Muscle of leg (tissue), 11 donors: ENCODE results near the gene CKM. TPM values are rescaled to one million over a fixed set of nuclear protein-coding genes. Genes with fewer than 3 reads are reported as not detected.

Source experiments
- DNase-seq: peaks from one replicate; pipeline ENCODE4 v3.0.0; 2013
- H3K27ac ChIP-seq: one replicate; pipeline ENCODE4 v1.5.1; 2013; ENCODE audit warnings: mild to moderate bottlenecking, low read length, control low read depth
- H3K27me3 ChIP-seq: one replicate; pipeline ENCODE4 v1.6.1; 2013; ENCODE audit warnings: low read length; ENCODE audit not compliant: control insufficient read depth, insufficient read depth
- H3K36me3 ChIP-seq: one replicate; pipeline ENCODE4 v1.6.1; 2013; ENCODE audit warnings: low read length; ENCODE audit not compliant: control insufficient read depth, insufficient read depth
- H3K4me1 ChIP-seq: one replicate; pipeline ENCODE4 v1.6.1; 2013; ENCODE audit warnings: low read length; ENCODE audit not compliant: control insufficient read depth, insufficient read depth
- H3K4me3 ChIP-seq: one replicate; pipeline ENCODE4 v1.5.1; 2013; ENCODE audit warnings: low read length, control low read depth
- H3K9me3 ChIP-seq: replicated peaks from 2 replicates; pipeline ENCODE4 v1.6.1; 2013; ENCODE audit warnings: low read depth, low read length; ENCODE audit not compliant: control insufficient read depth
- WGBS: methylation state at CpG from one replicate; pipeline ENCODE4 v1.1.5; 2013; ENCODE audit warnings: missing lambda C conversion rate; ENCODE audit not compliant: insufficient coverage; 5-methylcytosine and 5-hydroxymethylcytosine counted together
- polyA plus RNA-seq, 8 donors: library from polyadenylated mRNA; unstranded; fragments of 120-200 nt; gene quantifications; one replicate each; pipeline versions ENCODE4 v1.2.1 to v1.2.3, GENCODE V29; 2013; ENCODE audit warnings: inconsistent platforms in 1 of 8, low replicate concordance in 1 of 8; ENCODE audit not compliant: insufficient read length in 8 of 8, insufficient read depth in 1 of 8
- total RNA-seq: library from RNA; stranded (reverse); fragments of 120-200 nt; gene quantifications from one replicate; pipeline ENCODE4 v1.2.4, GENCODE V29; 2013

CKM gene
- total and polyA plus RNA-seq, 9 donors: 1,629 to 3,729 (median 3,004) TPM

- 59% methylated on average over 18 of the region's 18 CpGs for WGBS
- Histone ChIP-seq H3K36me3 (peaks cover 41% of the 10 kb centered on the region), H3K27me3 (no peaks in the 10 kb centered on the region), H3K9me3 (peaks cover 5% of the 10 kb centered on the region), H3K27ac (peak overlapping the region; percentile 75), H3K4me1 (peaks cover 32% of the 10 kb centered on the region), H3K4me3 (no peak overlapping the region)
- DNase-seq: peak; percentile 80
Measured at GRCh38 chr19:45306518-45307027, 16.1 kb downstream of the CKM start.

- WGBS: 35% methylated on average over 8 of the region's 9 CpGs
- DNase-seq: no peak
- peaks cover 27% of the 10 kb centered on the region for H3K4me1 ChIP-seq
- no peaks in the 10 kb centered on the region for H3K27me3 ChIP-seq
- H3K4me3 ChIP-seq: no peak overlapping the region
- peak overlapping the region; percentile 75 for H3K27ac ChIP-seq
- H3K36me3 ChIP-seq: peaks cover 39% of the 10 kb centered on the region
- peaks cover 5% of the 10 kb centered on the region for H3K9me3 ChIP-seq
Measured at GRCh38 chr19:45306040-45306439, 16.6 kb downstream of the CKM start.

GRCh38 chr19:45305421-45305820 is 17.3 kb downstream of the CKM start:
- WGBS: no CpG with 5 or more reads among the region's 5 CpGs
- peaks cover 41% of the 10 kb centered on the region for H3K36me3 ChIP-seq
- H3K27ac ChIP-seq: peak overlapping the region; percentile 75

DNA sequence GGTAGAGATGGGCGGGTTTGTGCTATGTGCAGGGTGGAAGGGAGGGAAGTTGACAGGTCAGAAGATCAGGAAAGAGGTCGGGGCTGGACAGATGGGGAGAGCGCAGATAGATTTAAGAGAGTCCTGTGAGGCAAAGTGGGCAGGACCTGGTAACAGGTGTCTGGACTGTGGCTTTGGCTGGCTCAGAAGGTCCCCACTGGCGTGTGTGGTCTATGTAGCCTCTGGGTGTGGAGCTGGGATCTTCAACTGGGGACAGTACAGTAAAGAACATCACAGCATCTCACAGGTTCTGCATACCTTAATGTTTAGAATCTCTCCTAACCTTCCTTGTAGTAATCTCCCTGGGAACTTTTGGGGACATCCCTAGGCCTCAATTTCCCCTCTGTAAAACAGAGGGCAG is 17.7 kb downstream of the CKM start:
- no peak for DNase-seq
- H3K9me3 ChIP-seq: peaks cover 5% of the 10 kb centered on the region
- no peak overlapping the region for H3K4me3 ChIP-seq
- H3K36me3 ChIP-seq: peaks cover 44% of the 10 kb centered on the region
- no peaks in the 10 kb centered on the region for H3K27me3 ChIP-seq
- H3K4me1 ChIP-seq: peaks cover 30% of the 10 kb centered on the region
- H3K27ac ChIP-seq: peak overlapping the region; percentile 75
- WGBS: 68% methylated on average over 4 of the region's 4 CpGs

More at GRCh38 chr19:45305421-45305820, 17.3 kb downstream of the CKM start:
- Histone ChIP-seq H3K4me3 (no peak overlapping the region), H3K27me3 (no peaks in the 10 kb centered on the region), H3K9me3 (peaks cover 5% of the 10 kb centered on the region), H3K4me1 (peaks cover 28% of the 10 kb centered on the region)
- DNase-seq: peak; percentile 39

DNA sequence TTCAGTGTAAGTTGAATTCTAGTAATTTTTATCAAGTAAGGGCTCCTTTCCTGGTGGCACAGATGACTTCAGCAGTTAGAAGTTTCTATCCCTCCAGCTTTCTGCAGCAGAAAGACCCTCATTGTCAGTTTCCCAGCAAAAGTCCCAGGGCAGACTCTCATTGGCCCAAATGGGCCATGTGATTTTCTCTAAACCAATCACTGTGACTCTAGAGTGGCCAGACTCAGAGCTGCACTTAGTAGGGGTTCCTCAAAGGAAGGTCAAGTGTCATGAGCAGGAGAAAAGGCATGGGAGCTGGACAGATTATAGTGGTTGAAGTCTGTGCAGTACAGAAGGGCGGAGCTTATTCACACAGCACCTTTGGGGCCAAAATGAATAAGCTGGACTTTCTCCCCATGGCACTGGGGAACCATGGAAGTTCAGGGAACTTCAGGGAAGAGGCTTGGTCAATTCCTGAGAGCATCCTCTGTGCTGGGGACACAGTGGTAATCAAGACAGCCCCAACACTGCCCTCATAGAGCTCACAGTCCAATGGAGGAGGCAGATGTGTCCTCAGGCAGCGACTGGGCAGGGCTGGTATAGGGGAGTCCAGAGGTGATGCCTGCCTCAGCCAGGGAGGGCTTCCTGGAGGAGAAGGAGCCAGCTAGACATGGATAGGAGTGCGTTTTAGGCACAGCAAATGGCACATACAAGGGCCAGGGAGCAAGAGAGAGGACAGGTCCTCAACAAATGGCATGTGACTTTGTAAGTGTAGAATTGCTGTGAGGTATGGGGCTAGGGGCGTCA is 18.3 kb downstream of the CKM start:
- Histone ChIP-seq H3K36me3 (peaks cover 44% of the 10 kb centered on the region), H3K27me3 (no peaks in the 10 kb centered on the region), H3K9me3 (peaks cover 5% of the 10 kb centered on the region), H3K4me3 (no peak overlapping the region), H3K4me1 (peaks cover 30% of the 10 kb centered on the region), H3K27ac (peak overlapping the region; percentile 42)
- no peak for DNase-seq
- 76% methylated on average over 3 of the region's 4 CpGs for WGBS

DNA sequence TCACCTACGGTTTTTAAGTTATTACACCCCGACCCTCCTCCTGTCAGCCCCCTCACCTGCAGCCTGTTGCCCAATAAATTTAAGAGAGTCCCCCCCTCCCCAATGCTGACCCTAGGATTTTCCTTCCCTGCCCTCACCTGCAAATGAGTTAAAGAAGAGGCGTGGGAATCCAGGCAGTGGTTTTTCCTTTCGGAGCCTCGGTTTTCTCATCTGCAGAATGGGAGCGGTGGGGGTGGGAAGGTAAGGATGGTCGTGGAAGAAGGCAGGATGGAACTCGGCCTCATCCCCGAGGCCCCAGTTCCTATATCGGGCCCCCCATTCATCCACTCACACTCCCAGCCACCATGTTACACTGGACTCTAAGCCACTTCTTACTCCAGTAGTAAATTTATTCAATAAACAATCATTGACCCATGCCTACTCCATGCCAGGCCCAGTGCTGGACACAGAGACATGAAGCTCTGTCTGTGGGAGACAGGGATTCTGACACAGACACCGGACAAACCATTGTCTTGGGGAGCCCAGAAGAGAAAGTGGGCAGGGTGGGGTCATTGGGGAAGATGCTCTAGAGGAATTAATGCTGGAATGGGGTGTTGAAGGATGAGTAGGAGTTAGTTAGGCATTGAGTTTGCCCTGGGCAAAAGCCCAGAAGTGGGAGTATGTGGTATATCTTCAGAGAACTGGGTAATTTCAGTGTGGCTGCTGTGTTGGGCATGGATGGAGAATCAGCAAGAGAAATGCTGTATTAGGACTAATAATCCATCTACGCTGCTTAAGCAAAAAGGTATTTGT is 19.2 kb downstream of the CKM start:
- Histone ChIP-seq H3K9me3 (peaks cover 5% of the 10 kb centered on the region), H3K27ac (no peak overlapping the region), H3K4me3 (no peak overlapping the region), H3K27me3 (no peaks in the 10 kb centered on the region), H3K36me3 (peaks cover 38% of the 10 kb centered on the region), H3K4me1 (peaks cover 29% of the 10 kb centered on the region)
- no peak for DNase-seq
- WGBS: 92% methylated on average over 4 of the region's 12 CpGs

DNA sequence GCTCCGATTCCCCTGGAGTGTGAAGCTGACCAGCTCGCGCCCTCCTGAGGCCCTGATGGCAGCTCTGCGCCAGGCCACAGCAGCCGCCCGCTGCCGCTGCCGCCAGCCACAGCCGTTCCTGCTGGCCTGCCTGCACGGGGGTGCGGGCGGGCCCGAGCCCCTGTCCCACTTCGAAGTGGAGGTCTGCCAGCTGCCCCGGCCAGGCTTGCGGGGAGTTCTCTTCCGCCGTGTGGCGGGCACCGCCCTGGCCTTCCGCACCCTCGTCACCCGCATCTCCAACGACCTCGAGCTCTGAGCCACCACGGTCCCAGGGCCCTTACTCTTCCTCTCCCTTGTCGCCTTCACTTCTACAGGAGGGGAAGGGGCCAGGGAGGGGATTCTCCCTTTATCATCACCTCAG is 20.3 kb downstream of the CKM start:
- Histone ChIP-seq H3K4me1 (peaks cover 23% of the 10 kb centered on the region), H3K9me3 (peaks cover 5% of the 10 kb centered on the region), H3K36me3 (peaks cover 42% of the 10 kb centered on the region), H3K4me3 (no peak overlapping the region), H3K27ac (no peak overlapping the region), H3K27me3 (no peaks in the 10 kb centered on the region)
- 88% methylated on average over 19 of the region's 27 CpGs for WGBS
- DNase-seq: no peak

- Histone ChIP-seq H3K9me3 (peaks cover 5% of the 10 kb centered on the region), H3K27me3 (no peaks in the 10 kb centered on the region), H3K36me3 (peaks cover 41% of the 10 kb centered on the region), H3K4me3 (no peak overlapping the region), H3K4me1 (peaks cover 5% of the 10 kb centered on the region), H3K27ac (no peak overlapping the region)
- WGBS: 84% methylated on average over 3 of the region's 6 CpGs
- DNase-seq: no peak
Measured at GRCh38 chr19:45299719-45300118, 23.0 kb downstream of the CKM start.

DNA sequence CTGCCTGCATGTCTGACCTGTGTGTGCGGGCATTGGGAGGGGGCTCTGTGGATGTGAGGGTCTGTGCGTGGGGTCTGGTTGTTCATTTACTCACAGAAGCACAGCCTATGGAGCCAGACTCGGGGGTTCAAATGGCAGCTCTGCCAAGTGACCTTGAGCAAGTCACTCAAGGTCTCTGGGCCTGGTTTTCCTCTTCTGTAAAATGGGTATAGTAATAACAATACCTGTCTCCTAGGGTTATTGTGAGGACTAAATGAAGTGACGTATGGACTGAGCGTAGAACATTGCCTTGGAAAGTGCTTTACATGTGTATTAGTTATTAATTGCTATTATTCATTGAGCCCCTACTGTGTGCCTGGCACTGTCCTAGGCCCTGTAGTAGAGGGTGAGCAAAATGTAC is 24.4 kb downstream of the CKM start:
- DNase-seq: no peak
- Histone ChIP-seq H3K4me3 (no peak overlapping the region), H3K9me3 (peaks cover 4% of the 10 kb centered on the region), H3K27me3 (no peaks in the 10 kb centered on the region), H3K4me1 (peaks cover 13% of the 10 kb centered on the region), H3K27ac (no peak overlapping the region), H3K36me3 (peaks cover 43% of the 10 kb centered on the region)
- no CpG with 5 or more reads among the region's 5 CpGs for WGBS

DNA sequence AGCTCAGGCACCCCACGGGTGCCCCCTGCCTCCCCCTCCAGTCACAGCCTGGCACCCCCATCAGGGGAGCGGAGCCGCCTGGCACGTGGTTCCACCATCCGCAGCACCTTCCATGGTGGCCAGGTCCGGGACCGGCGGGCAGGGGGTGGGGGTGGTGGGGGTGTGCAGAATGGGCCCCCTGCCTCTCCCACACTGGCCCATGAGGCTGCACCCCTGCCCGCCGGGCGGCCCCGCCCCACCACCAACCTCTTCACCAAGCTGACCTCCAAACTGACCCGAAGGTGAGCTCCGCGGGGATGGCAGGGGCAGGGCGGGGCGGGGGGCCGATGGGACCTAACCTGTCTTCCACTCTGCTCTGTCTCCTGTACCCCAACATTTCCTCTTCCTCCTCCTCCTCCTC is 25.0 kb downstream of the CKM start:
- no peak overlapping the region for H3K4me3 ChIP-seq
- peaks cover 9% of the 10 kb centered on the region for H3K9me3 ChIP-seq
- no peak for DNase-seq
- H3K27me3 ChIP-seq: no peaks in the 10 kb centered on the region
- H3K4me1 ChIP-seq: peaks cover 13% of the 10 kb centered on the region
- peaks cover 44% of the 10 kb centered on the region for H3K36me3 ChIP-seq
- no peak overlapping the region for H3K27ac ChIP-seq
- WGBS: 100% methylated on average over 6 of the region's 18 CpGs
